Fibroblast of lung (primary cell): Measurements from ENCODE around the gene PGPEP1. TPM values are rescaled to one million over a fixed set of nuclear protein-coding genes. Genes with fewer than 3 reads are reported as not detected.

ENCODE experiments used
- DNase-seq, 2 donors: peaks; one replicate each; pipeline versions ENCODE4 v3.0.0 to v3.0.0-alpha.2; 2010; ENCODE audit warnings: low read depth in 2 of 2
- H2AFZ ChIP-seq: 2 replicates; pipeline ENCODE4 v1.5.1; 2012; ENCODE audit warnings: low read length, control low read depth, inconsistent platforms
- H3K27ac ChIP-seq: 2 replicates; pipeline ENCODE4 v1.5.1; 2011; ENCODE audit warnings: low read length, control low read depth; ENCODE audit not compliant: insufficient read depth
- H3K27me3 ChIP-seq: 2 replicates; pipeline ENCODE4 v1.5.1; 2011; ENCODE audit warnings: mild to moderate bottlenecking, low read length; ENCODE audit not compliant: control insufficient read depth, insufficient read depth
- H3K36me3 ChIP-seq: 2 replicates; pipeline ENCODE4 v1.5.1; 2011; ENCODE audit warnings: low read length; ENCODE audit not compliant: control insufficient read depth, insufficient read depth
- H3K4me1 ChIP-seq: 2 replicates; pipeline ENCODE4 v1.5.1; 2011; ENCODE audit warnings: low read length; ENCODE audit not compliant: control insufficient read depth, insufficient read depth; ENCODE audit errors: extremely low read depth
- H3K4me2 ChIP-seq: 2 replicates; pipeline ENCODE4 v1.5.1; 2011; ENCODE audit warnings: low read length, control low read depth; ENCODE audit not compliant: insufficient read depth; ENCODE audit errors: extremely low read depth
- H3K4me3 ChIP-seq, 4 experiments: fragments of 200-600 bp in 1 of 4; sonication (generic) in 1 of 4; replicated peaks in 1 of 4; 2 replicates each; pipeline ENCODE4 v1.5.1; 2011 to 2016; ENCODE audit warnings: low read length in 4 of 4, low read depth in 3 of 4, mild to moderate bottlenecking in 3 of 4, control low read depth in 2 of 4, inconsistent platforms in 1 of 4, mixed read lengths in 1 of 4; ENCODE audit not compliant: insufficient read depth in 1 of 4; ENCODE audit errors: control extremely low read depth in 1 of 4
- H3K79me2 ChIP-seq: 2 replicates; pipeline ENCODE4 v1.5.1; 2012; ENCODE audit warnings: mild to moderate bottlenecking, low read length, inconsistent platforms; ENCODE audit not compliant: control insufficient read depth, insufficient read depth
- H3K9ac ChIP-seq: 2 replicates; pipeline ENCODE4 v1.5.1; 2011; ENCODE audit warnings: mild to moderate bottlenecking, low read length, control low read depth; ENCODE audit not compliant: insufficient read depth
- H3K9me3 ChIP-seq: 2 replicates; pipeline ENCODE4 v1.5.1; 2012; ENCODE audit warnings: low read depth, low read length; ENCODE audit not compliant: control insufficient read depth, insufficient read depth
- H4K20me1 ChIP-seq: 2 replicates; pipeline ENCODE4 v1.5.1; 2011; ENCODE audit warnings: low read length; ENCODE audit not compliant: control insufficient read depth, insufficient read depth; ENCODE audit errors: extremely low read depth
- EZH2 ChIP-seq: IDR thresholded peaks from 2 replicates; pipeline ENCODE4 v1.5.1; 2012; ENCODE audit warnings: low read length, control low read depth, mild to moderate bottlenecking; ENCODE audit errors: missing control alignments
- polyA plus RNA-seq, 2 donors: library from polyadenylated mRNA; depleted of rRNA in 1 of 2; stranded (reverse) in 1 of 2; unstranded in 1 of 2; fragments of >200 nt; gene quantifications; 2 replicates each; pipeline ENCODE4 v1.2.1, GENCODE V29; 2011 to 2012; ENCODE audit warnings: missing spikeins in 1 of 2
- total RNA-seq: library from RNA; depleted of rRNA; stranded (reverse); fragments of >200 nt; gene quantifications from 2 replicates; pipeline ENCODE4 v1.2.1, GENCODE V29; 2014
- TF ChIP-seq, protein P1 (sequence below), 2 donors: IDR thresholded peaks in 1 of 2; conservative IDR thresholded peaks in 1 of 2; 1 replicate in 1 of 2; 2 replicates in 1 of 2; pipeline ENCODE4 v1.5.1; 2011 to 2012; ENCODE audit warnings: low read length in 2 of 2, control low read depth in 1 of 2, inconsistent platforms in 1 of 2, low read depth in 1 of 2, mild to moderate bottlenecking in 1 of 2

The PGPEP1 gene
- total and polyA plus RNA-seq, 2 donors (not counting 1 experiment from before 2014, with no cell fraction given): 17.0 to 78.8 TPM

DNA sequence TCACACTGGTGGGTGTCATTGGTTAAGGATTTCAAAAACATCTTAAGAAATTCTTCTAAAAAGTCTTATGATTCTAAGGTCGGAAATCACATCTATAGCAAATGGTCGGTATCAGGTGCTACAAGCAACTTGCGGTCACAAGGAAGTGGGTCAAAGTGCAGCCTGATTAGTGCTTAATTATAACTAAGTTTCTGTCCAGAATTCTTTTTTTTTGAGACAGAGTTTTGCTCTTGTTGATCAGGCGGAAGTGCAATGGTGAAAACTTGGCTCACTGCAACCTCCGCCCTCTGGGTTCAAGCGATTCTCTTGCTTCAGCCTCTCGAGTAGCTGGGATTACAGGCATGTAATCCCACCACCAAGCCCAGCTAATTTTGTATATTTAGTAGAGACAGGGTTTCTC lies 44.4 kb downstream of the PGPEP1 start:
- H2AFZ ChIP-seq: no peak overlapping the region
- peaks cover 2% of the 10 kb centered on the region for H3K36me3 ChIP-seq
- peaks cover 4% of the 10 kb centered on the region for H3K79me2 ChIP-seq
- H3K4me1 ChIP-seq: peaks cover 8% of the 10 kb centered on the region
- no peak overlapping the region for H3K4me2 ChIP-seq
- no peak overlapping the region for H3K9ac ChIP-seq
- TF ChIP-seq EZH2: no peak
- TF ChIP-seq, protein P1, sequence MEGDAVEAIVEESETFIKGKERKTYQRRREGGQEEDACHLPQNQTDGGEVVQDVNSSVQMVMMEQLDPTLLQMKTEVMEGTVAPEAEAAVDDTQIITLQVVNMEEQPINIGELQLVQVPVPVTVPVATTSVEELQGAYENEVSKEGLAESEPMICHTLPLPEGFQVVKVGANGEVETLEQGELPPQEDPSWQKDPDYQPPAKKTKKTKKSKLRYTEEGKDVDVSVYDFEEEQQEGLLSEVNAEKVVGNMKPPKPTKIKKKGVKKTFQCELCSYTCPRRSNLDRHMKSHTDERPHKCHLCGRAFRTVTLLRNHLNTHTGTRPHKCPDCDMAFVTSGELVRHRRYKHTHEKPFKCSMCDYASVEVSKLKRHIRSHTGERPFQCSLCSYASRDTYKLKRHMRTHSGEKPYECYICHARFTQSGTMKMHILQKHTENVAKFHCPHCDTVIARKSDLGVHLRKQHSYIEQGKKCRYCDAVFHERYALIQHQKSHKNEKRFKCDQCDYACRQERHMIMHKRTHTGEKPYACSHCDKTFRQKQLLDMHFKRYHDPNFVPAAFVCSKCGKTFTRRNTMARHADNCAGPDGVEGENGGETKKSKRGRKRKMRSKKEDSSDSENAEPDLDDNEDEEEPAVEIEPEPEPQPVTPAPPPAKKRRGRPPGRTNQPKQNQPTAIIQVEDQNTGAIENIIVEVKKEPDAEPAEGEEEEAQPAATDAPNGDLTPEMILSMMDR (conservative IDR thresholded peaks at IDR 0.05 in 1 of 2, IDR thresholded peaks at IDR 0.05 in 1 of 2; ENCODE audit: low read depth in 1 of 2, low read length in 2 of 2): no peak
- no peaks in the 10 kb centered on the region for H3K27me3 ChIP-seq
- no peak for DNase-seq
- H3K9me3 ChIP-seq: no peaks in the 10 kb centered on the region
- H3K4me3 ChIP-seq: no peak overlapping the region
- no peak overlapping the region for H3K27ac ChIP-seq
- H4K20me1 ChIP-seq: no peaks in the 10 kb centered on the region

DNA sequence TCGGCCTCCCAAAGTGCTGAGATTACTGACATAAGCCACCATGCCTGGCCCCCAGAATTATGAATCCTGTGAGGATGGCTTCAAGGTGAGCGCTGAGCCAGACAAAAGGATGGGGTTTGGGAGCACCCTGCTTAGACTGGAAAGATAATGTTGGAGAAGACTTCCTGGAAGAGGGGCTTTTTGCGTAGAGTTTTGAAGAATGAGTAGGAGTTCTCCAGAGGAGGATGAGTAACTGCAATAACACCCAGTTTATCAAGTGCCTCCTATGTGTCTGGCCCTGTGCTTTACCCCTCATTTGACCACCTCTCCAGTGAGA lies 44.9 kb downstream of the PGPEP1 start:
- no peak for DNase-seq
- H2AFZ ChIP-seq: no peak overlapping the region
- H3K4me1 ChIP-seq: peaks cover 8% of the 10 kb centered on the region
- TF ChIP-seq, protein P1 (conservative IDR thresholded peaks at IDR 0.05 in 1 of 2, IDR thresholded peaks at IDR 0.05 in 1 of 2; ENCODE audit: low read depth in 1 of 2, low read length in 2 of 2): no peak
- H3K4me3 ChIP-seq: no peak overlapping the region
- H3K9me3 ChIP-seq: no peaks in the 10 kb centered on the region
- no peaks in the 10 kb centered on the region for H4K20me1 ChIP-seq
- H3K79me2 ChIP-seq: peaks cover 4% of the 10 kb centered on the region
- peaks cover 2% of the 10 kb centered on the region for H3K36me3 ChIP-seq
- no peak overlapping the region for H3K4me2 ChIP-seq
- no peak overlapping the region for H3K27ac ChIP-seq
- peaks cover 2% of the 10 kb centered on the region for H3K27me3 ChIP-seq
- H3K9ac ChIP-seq: no peak overlapping the region

DNA sequence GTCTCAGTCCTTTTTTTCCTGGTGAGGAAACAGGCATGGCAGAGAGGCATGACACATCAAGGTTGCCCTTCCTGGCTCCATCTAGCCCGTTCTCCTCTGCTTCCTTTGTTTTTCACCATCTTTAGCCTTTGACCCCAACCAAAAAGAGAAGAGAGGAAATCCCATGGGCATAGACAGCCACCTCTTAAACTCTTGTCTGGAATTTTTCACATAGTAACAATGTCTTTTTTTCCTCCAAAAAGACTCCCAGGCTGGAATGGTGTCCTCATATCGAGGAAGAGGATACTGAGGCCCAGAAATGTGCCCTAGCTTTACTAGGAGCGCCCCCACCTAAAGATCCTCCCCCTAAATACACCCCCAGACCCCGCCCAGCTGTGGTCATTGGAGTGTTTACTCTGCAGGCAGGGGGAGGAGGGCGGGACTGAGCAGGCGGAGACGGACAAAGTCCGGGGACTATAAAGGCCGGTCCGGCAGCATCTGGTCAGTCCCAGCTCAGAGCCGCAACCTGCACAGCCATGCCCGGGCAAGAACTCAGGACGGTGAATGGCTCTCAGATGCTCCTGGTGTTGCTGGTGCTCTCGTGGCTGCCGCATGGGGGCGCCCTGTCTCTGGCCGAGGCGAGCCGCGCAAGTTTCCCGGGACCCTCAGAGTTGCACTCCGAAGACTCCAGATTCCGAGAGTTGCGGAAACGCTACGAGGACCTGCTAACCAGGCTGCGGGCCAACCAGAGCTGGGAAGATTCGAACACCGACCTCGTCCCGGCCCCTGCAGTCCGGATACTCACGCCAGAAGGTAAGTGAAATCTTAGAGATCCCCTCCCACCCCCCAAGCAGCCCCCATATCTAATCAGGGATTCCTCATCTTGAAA lies 45.5 kb downstream of the PGPEP1 start, which contains the start of gene GDF15:
TSS of gene GDF15 (plus strand) at position 484 of the 868 bp plus-strand sequence. CDS start at position 516, 32 bp downstream.
- Histone ChIP-seq H4K20me1 (no peaks in the 10 kb centered on the region), H3K4me2 (peak within 1 kb of the TSS; percentile 83), H3K27ac (peak within 1 kb of the TSS; percentile 10), H3K4me3 (peak within 1 kb of the TSS; percentile 59 to 96 (median 80)), H3K4me1 (peaks cover 5% of the 10 kb centered on the region), H3K36me3 (peaks cover 2% of the 10 kb centered on the region), H3K9me3 (no peaks in the 10 kb centered on the region), H3K27me3 (peaks cover 2% of the 10 kb centered on the region), H3K79me2 (peaks cover 4% of the 10 kb centered on the region), H2AFZ (no peak within 1 kb of the TSS), H3K9ac (peak within 1 kb of the TSS; percentile 59)
- TF ChIP-seq EZH2: no peak
- TF ChIP-seq, protein P1 (conservative IDR thresholded peaks at IDR 0.05 in 1 of 2, IDR thresholded peaks at IDR 0.05 in 1 of 2; ENCODE audit: low read depth in 1 of 2, low read length in 2 of 2): peak; percentile 58 to 75
- peak; percentile 87 to 95 for DNase-seq
